Large intestine (tissue), 3 donors: ENCODE measurements around the gene NUCB1. TPM values are rescaled to one million over a fixed set of nuclear protein-coding genes. Genes with fewer than 3 reads are reported as not detected.
A peak's percentile ranks its signal among the peaks of the same experiment; 100 is the strongest.
"Not testable (repeated sequence)": the region's sequence is repeated elsewhere in the genome, so short reads cannot be mapped to it uniquely, and the experiment has no call there.

Source experiments
- DNase-seq, 2 donors: peaks; one replicate each; pipeline versions ENCODE4 v3.0.0 to v3.0.0-alpha.2; 2013
- H3K27ac ChIP-seq: one replicate; pipeline ENCODE4 v1.5.1; 2013; ENCODE audit warnings: low read length
- H3K27me3 ChIP-seq: 2 replicates; pipeline ENCODE4 v1.6.1; 2013; ENCODE audit warnings: low read length; ENCODE audit not compliant: control insufficient read depth, insufficient read depth
- H3K36me3 ChIP-seq: 2 replicates; pipeline ENCODE4 v1.6.1; 2013; ENCODE audit warnings: low read length; ENCODE audit not compliant: control insufficient read depth, insufficient read depth
- H3K4me1 ChIP-seq: one replicate; pipeline ENCODE4 v1.6.1; 2013; ENCODE audit warnings: low read length; ENCODE audit not compliant: control insufficient read depth, insufficient read depth
- H3K4me3 ChIP-seq: one replicate; pipeline ENCODE4 v1.5.1; 2013; ENCODE audit warnings: low read length
- H3K9me3 ChIP-seq: one replicate; pipeline ENCODE4 v1.6.1; 2013; ENCODE audit warnings: mild to moderate bottlenecking, low read depth, low read length, moderate library complexity; ENCODE audit not compliant: control insufficient read depth
- WGBS: methylation state at CpG from one replicate; pipeline ENCODE4 v1.1.5; 2013; ENCODE audit warnings: low lambda C conversion rate; ENCODE audit not compliant: insufficient coverage; 5-methylcytosine and 5-hydroxymethylcytosine counted together
- polyA plus RNA-seq: library from polyadenylated mRNA; unstranded; fragments of 120-200 nt; gene quantifications from one replicate; pipeline ENCODE4 v1.2.1, GENCODE V29; 2013

Gene NUCB1
- polyA plus RNA-seq, 1 donor: 237 TPM

GRCh38 chr19:48862827-48863226 is 37.3 kb upstream of the NUCB1 start:
- Histone ChIP-seq H3K4me3 (no peak overlapping the region), H3K9me3 (no peaks in the 10 kb centered on the region), H3K27me3 (no peaks in the 10 kb centered on the region), H3K4me1 (peaks cover 15% of the 10 kb centered on the region), H3K27ac (no peak overlapping the region), H3K36me3 (no peaks in the 10 kb centered on the region)
- 96% methylated on average over 5 of the region's 7 CpGs for WGBS
- no peak for DNase-seq

DNA sequence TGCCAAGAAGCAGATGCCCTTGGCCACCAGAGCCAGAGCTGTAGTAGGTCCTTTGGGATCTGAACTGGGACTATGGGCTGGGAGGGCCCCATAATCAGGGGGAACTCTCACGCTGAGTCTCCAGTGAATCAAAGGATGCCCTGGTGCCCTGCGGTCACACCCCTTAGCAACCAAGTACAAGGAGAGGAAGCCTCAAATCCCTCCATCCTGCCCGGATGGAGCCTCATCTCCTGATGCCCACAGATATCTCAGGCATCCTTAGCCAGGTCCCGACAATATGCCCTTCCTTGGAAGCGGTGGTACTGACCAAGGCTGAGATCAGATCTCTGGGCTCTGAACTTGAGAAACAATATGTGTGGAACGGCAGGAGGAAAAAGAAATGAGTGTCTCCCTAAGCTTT is 33.4 kb upstream of the NUCB1 start:
- peaks cover 25% of the 10 kb centered on the region for H3K4me1 ChIP-seq
- no peaks in the 10 kb centered on the region for H3K36me3 ChIP-seq
- DNase-seq: no peak
- no peaks in the 10 kb centered on the region for H3K27me3 ChIP-seq
- no CpG with 5 or more reads among the region's 6 CpGs for WGBS
- H3K4me3 ChIP-seq: no peak overlapping the region
- H3K9me3 ChIP-seq: no peaks in the 10 kb centered on the region
- peak overlapping the region; percentile 5 for H3K27ac ChIP-seq

- Histone ChIP-seq H3K36me3 (no peaks in the 10 kb centered on the region), H3K27ac (peak overlapping the region; percentile 5), H3K4me3 (peak overlapping the region; percentile 5), H3K4me1 (peaks cover 25% of the 10 kb centered on the region), H3K27me3 (no peaks in the 10 kb centered on the region), H3K9me3 (no peaks in the 10 kb centered on the region)
- whole genome bisulfite sequencing: no CpG with 5 or more reads among the region's 14 CpGs
- DNase-seq: peak in 1 of 2 donors; percentile 79
Observed at GRCh38 chr19:48867123-48867745, 32.9 kb upstream of the NUCB1 start.

DNA sequence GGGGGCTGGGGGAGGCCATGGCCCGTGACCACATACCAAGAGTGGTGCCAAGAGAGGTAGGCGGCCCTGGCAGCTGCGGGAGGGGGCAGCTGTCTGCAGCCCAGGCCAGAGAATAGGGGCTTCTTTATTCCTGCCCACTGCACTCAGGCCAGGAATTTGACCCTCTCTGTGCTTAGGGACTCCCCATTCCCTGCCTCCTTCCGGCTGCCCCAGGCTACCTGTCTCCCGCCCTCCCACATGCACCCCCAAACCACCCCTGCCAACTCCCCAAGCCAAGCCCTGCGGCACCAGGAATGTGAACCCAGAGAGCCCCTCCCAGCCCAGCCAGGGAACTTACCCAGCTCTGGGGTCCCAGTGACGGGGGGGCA is 32.4 kb upstream of the NUCB1 start:
- H3K4me1 ChIP-seq: peaks cover 25% of the 10 kb centered on the region

GRCh38 chr19:48868114-48868886 is 31.8 kb upstream of the NUCB1 start, which contains the start of gene PLEKHA4:
Gene PLEKHA4 (minus strand): TSS chr19:48868617. CDS start chr19:48867620, 997 bp downstream.
- WGBS: 3% methylated on average over 3 of the region's 11 CpGs
- no peaks in the 10 kb centered on the region for H3K27me3 ChIP-seq
- H3K27ac ChIP-seq: peak within 1 kb of the TSS; percentile 60
- H3K4me1 ChIP-seq: peaks cover 25% of the 10 kb centered on the region
- peak within 1 kb of the TSS; percentile 5 for H3K4me3 ChIP-seq
- no peaks in the 10 kb centered on the region for H3K9me3 ChIP-seq
- peaks cover 2% of the 10 kb centered on the region for H3K36me3 ChIP-seq
- DNase-seq: peak in 1 of 2 donors; percentile 57

More for the DNA sequence above, 32.4 kb upstream of the NUCB1 start:
- no CpG with 5 or more reads among the region's 7 CpGs for WGBS
- H3K4me3 ChIP-seq: peak overlapping the region; percentile 5
- DNase-seq: peak in 1 of 2 donors; percentile 55
- no peaks in the 10 kb centered on the region for H3K9me3 ChIP-seq
- H3K27me3 ChIP-seq: no peaks in the 10 kb centered on the region
- H3K27ac ChIP-seq: peak overlapping the region; percentile 60
- H3K36me3 ChIP-seq: no peaks in the 10 kb centered on the region

DNA sequence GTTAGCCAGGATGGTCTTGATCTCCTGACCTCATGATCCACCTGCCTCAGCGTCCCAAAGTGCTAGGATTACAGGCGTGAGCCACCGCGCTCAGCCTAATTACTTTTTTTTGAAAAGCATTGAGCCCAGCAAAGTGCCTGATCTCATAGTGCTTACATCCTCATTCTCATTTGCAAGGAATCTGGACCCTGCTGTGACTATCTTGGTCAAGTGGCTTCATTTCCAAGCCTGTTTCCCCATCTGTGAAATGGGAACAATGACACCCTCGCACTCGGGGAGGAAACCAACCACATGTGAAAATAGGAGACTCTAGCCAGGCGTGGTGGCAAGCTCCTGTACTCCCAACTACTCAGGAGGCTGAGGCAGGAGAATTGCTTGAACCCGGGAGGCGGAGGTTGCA is 30.1 kb upstream of the NUCB1 start:
- Histone ChIP-seq H3K36me3 (peaks cover 20% of the 10 kb centered on the region), H3K4me1 (peaks cover 35% of the 10 kb centered on the region), H3K27ac (no peak overlapping the region), H3K4me3 (no peak overlapping the region), H3K9me3 (no peaks in the 10 kb centered on the region), H3K27me3 (no peaks in the 10 kb centered on the region)
- DNase-seq: no peak
- WGBS: 94% methylated on average over 3 of the region's 9 CpGs

DNA sequence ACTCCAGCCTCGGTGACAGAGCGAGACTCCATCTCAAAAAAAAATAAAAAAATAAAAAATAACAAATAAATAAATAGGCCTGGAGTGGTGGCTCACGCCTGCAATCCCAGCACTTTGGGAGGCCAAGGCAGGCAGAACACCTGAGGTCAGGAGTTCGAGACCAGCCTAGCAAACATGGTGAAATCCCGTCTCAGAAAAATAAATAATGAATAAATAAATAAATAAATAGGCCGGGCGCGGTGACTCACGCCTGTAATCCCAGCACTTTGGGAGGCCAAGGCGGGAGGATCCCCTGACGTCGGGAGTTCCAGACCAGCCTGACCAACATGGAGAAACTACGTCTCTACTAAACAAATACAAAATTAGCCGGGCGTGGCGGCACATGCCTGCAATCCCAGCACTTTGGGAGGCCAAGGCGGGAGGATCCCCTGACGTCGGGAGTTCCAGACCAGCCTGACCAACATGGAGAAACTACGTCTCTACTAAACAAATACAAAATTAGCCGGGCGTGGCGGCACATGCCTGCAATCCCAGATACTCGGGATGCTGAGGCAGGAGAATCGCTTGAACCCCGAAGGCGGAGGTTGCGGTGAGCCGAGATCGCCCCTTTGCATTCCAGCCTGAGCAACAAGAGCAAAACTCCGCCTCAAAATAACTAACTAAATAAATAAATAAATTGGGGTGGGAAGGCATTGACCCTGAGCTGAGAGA is 28.5 kb upstream of the NUCB1 start:
- H3K27me3 ChIP-seq, DNase-seq, H3K9me3 ChIP-seq: not testable (repeated sequence)
- Histone ChIP-seq H3K36me3 (peaks cover 34% of the 10 kb centered on the region), H3K4me3 (peak overlapping the region; percentile 97), H3K4me1 (peaks cover 46% of the 10 kb centered on the region), H3K27ac (peak overlapping the region; percentile 100)
- 82% methylated on average over 2 of the region's 31 CpGs for WGBS

DNA sequence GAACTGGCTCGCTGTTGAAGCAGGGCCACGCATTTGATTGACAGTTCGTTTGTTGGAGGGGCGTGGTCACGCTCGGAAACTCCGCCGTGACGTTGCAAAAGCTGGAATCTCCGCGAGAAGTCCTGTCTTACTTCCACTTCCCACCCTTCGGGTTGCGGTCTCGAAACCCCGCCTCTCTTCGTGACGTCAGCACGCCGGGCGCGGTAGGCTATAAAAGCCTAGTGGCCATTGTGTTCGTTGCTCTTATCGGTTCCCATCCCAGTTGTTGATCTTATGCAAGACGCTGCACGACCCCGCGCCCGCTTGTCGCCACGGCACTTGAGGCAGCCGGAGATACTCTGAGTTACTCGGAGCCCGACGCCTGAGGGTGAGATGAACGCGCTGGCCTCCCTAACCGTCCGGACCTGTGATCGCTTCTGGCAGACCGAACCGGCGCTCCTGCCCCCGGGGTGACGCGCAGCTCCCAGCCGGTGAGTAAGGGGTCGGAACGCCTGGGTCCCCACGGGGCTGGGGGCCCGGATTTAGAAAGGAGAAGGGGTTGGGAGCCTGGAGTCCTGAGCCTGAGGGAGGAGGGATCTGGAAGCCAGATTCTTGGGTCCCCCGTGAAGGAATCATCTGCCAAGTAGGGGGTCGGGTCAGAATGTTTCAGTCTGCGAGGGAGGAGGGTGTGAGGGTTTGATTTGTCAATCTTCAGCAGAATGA is 27.8 kb upstream of the NUCB1 start, which contains the start of gene PPP1R15A:
PPP1R15A (plus strand) TSS at position 240 of the 702 bp plus-strand sequence. CDS start 813 bp downstream, outside the sequence.
- DNase-seq: peak; percentile 99
- no CpG with 5 or more reads among the region's 53 CpGs for WGBS
- Histone ChIP-seq H3K9me3 (no peaks in the 10 kb centered on the region), H3K4me3 (peak within 1 kb of the TSS; percentile 97), H3K27me3 (no peaks in the 10 kb centered on the region), H3K4me1 (peaks cover 40% of the 10 kb centered on the region), H3K27ac (peak within 1 kb of the TSS; percentile 100), H3K36me3 (peaks cover 36% of the 10 kb centered on the region)

GRCh38 chr19:48872884-48873475 is 27.1 kb upstream of the NUCB1 start:
- Histone ChIP-seq H3K9me3 (no peaks in the 10 kb centered on the region), H3K27ac (peak overlapping the region; percentile 100), H3K36me3 (peaks cover 36% of the 10 kb centered on the region), H3K4me1 (peaks cover 38% of the 10 kb centered on the region), H3K4me3 (peak overlapping the region; percentile 97), H3K27me3 (no peaks in the 10 kb centered on the region)
- peak; percentile 93 to 96 for DNase-seq
- no CpG with 5 or more reads among the region's 14 CpGs for WGBS
